GM12878 (cell line): ENCODE data around the gene CHMP4A. TPM values are rescaled to one million over a fixed set of nuclear protein-coding genes. Genes with fewer than 3 reads are reported as not detected.
A peak's percentile ranks its signal among the peaks of the same experiment; 100 is the strongest.

Experiments used
- CEBPB ChIP-seq, 2 experiments: fragments of 150-350 bp in 1 of 2; IDR thresholded peaks; 2 replicates each; pipeline ENCODE4 v1.6.1; 2012 to 2014; ENCODE audit warnings: low read depth in 2 of 2, low read length in 2 of 2, borderline replicate concordance in 1 of 2, inconsistent platforms in 1 of 2
- CUX1 ChIP-seq: IDR thresholded peaks from 2 replicates; pipeline ENCODE4 v1.6.1; 2012; ENCODE audit warnings: improper control_type of control experiment, low read depth, low read length; ENCODE audit not compliant: insufficient replicate concordance
- ETV6 ChIP-seq, 2 experiments: fragments of 450-650 bp in 1 of 2; IDR thresholded peaks in 1 of 2; conservative IDR thresholded peaks in 1 of 2; 2 replicates each; pipeline ENCODE4 v1.6.1; 2014; ENCODE audit warnings: antibody characterized with exemption in 1 of 2, borderline replicate concordance in 1 of 2, low read depth in 1 of 2, mild to moderate bottlenecking in 1 of 2, moderate library complexity in 1 of 2
- FOXK2 ChIP-seq: fragments of 450-650 bp; IDR thresholded peaks from 2 replicates; pipeline ENCODE4 v1.6.1; 2017; ENCODE audit warnings: mild to moderate bottlenecking, moderate library complexity
- HDAC2 ChIP-seq: fragments of 200-600 bp; sonication (generic); IDR thresholded peaks from 2 replicates; pipeline ENCODE4 v1.6.1; 2017
- IRF5 ChIP-seq: fragments of 450-650 bp; IDR thresholded peaks from 2 replicates; pipeline ENCODE4 v1.6.1; 2017; ENCODE audit warnings: borderline replicate concordance
- MEF2B ChIP-seq: fragments of 450-650 bp; IDR thresholded peaks from 2 replicates; pipeline ENCODE4 v1.6.1; 2018; ENCODE audit warnings: mild to moderate bottlenecking, moderate library complexity; ENCODE audit not compliant: partially characterized antibody, poor library complexity, severe bottlenecking
- NBN ChIP-seq: fragments of 450-650 bp; IDR thresholded peaks from 2 replicates; pipeline ENCODE4 v1.6.1; 2016
- PAX5 ChIP-seq: IDR thresholded peaks from 2 replicates; pipeline ENCODE4 v1.6.1; 2011; ENCODE audit warnings: low read depth, low read length, borderline replicate concordance
- POLR2AphosphoS5 ChIP-seq: IDR thresholded peaks from 2 replicates; pipeline ENCODE4 v1.6.1; 2011; ENCODE audit warnings: mild to moderate bottlenecking, low read length, inconsistent platforms
- RELB ChIP-seq: fragments of 450-650 bp; IDR thresholded peaks from 2 replicates; pipeline ENCODE4 v1.6.1; 2017; ENCODE audit warnings: low read depth, mild to moderate bottlenecking, moderate library complexity
- TBL1XR1 ChIP-seq: IDR thresholded peaks from 2 replicates; pipeline ENCODE4 v1.6.1; 2012; ENCODE audit warnings: low read depth, low read length, improper control_type of control experiment
- WRNIP1 ChIP-seq: IDR thresholded peaks from 2 replicates; pipeline ENCODE4 v1.6.1; 2011; ENCODE audit warnings: low read depth, low read length, improper control_type of control experiment, borderline replicate concordance
- YBX1 ChIP-seq: fragments of 450-650 bp; IDR thresholded peaks from 2 replicates; pipeline ENCODE4 v1.6.1; 2016; ENCODE audit warnings: antibody characterized with exemption
- ZBTB40 ChIP-seq: fragments of 450-650 bp; IDR thresholded peaks from 2 replicates; pipeline ENCODE4 v1.6.1; 2016; ENCODE audit warnings: mild to moderate bottlenecking, moderate library complexity, borderline replicate concordance
- ZNF622 ChIP-seq: fragments of 450-650 bp; IDR thresholded peaks from 2 replicates; pipeline ENCODE4 v1.6.1; 2017; ENCODE audit warnings: mild to moderate bottlenecking, inconsistent platforms
- polyA plus RNA-seq, 11 experiments: library from polyadenylated mRNA; depleted of rRNA in 4 of 11; unstranded in 6 of 11; stranded (reverse) in 5 of 11; fragments of >200 nt; fragmentation: Nextera tagmentation in 4 of 11; fragmentation: Illumina TruSeq in 1 of 11; extraction: Ambion mirVana in 4 of 11; extraction: Trizol in 1 of 11; gene quantifications; 1 replicate in 1 of 11; 2 replicates in 10 of 11; pipeline versions ENCODE4 v1.2.1 to v1.2.3, GENCODE V29; 2011 to 2016; ENCODE audit warnings: inconsistent platforms in 2 of 11, missing spikeins in 2 of 11, low read depth in 1 of 11
- total RNA-seq, 4 experiments: library from RNA; depleted of rRNA in 3 of 4; stranded (reverse); fragments of >200 nt in 3 of 4; fragmentation: Illumina TruSeq in 1 of 4; extraction: Trizol in 1 of 4; gene quantifications; 2 replicates each; pipeline versions ENCODE4 v1.2.1 to v1.2.3, GENCODE V29; 2013 to 2021

CHMP4A gene
- total and polyA plus RNA-seq, 10 of the 15 experiments (the other 5 are each of a cell fraction or from before 2014, with no cell fraction given) = 35.5 to 151 (median 84.7) TPM

- TF ChIP-seq MEF2B = peak; percentile 97
- TF ChIP-seq FOXK2 = 0 out of 2 replicates have a peak, but pooled peaks have one; percentile 12
- peak; percentile 76 for TF ChIP-seq POLR2AphosphoS5
- peak; percentile 95 for TF ChIP-seq IRF5
- no peak for TF ChIP-seq CEBPB (IDR thresholded peaks at IDR 0.05; ENCODE audit: borderline replicate concordance in 1 of 2, low read depth in 2 of 2, low read length in 2 of 2)
- TF ChIP-seq RELB = peak; percentile 71
- TF ChIP-seq CUX1 = no peak
- TF ChIP-seq ETV6 (conservative IDR thresholded peaks at IDR 0.05 in 1 of 2, IDR thresholded peaks at IDR 0.05 in 1 of 2; ENCODE audit: borderline replicate concordance in 1 of 2, low read depth in 1 of 2) = no peak
- TF ChIP-seq TBL1XR1 = peak; percentile 17; the same call in 1 of the 2 replicates
- TF ChIP-seq PAX5 = no peak
- TF ChIP-seq YBX1 = no peak
- no peak for TF ChIP-seq HDAC2
- no peak for TF ChIP-seq WRNIP1
- TF ChIP-seq ZBTB40 = peak; percentile 91
- TF ChIP-seq ZNF622 = no peak
- TF ChIP-seq NBN = peak; percentile 87; the same call in 1 of the 2 replicates
Measured at GRCh38 chr14:24195186-24196070, 17.9 kb downstream of the CHMP4A start, which contains the start of gene TM9SF1 (continued).
